Dermis lymphatic vessel endothelial cell (primary cell): Measurements from ENCODE around the gene CFAP52. TPM values are rescaled to one million over a fixed set of nuclear protein-coding genes. Genes with fewer than 3 reads are reported as not detected.

Experiments used
- total RNA-seq: library from RNA; depleted of rRNA; stranded (reverse); fragments of >200 nt; gene quantifications from 2 replicates; pipeline ENCODE4 v1.2.1, GENCODE V29; 2014

CFAP52 gene
- total RNA-seq: not detected in 2 replicates

DNA sequence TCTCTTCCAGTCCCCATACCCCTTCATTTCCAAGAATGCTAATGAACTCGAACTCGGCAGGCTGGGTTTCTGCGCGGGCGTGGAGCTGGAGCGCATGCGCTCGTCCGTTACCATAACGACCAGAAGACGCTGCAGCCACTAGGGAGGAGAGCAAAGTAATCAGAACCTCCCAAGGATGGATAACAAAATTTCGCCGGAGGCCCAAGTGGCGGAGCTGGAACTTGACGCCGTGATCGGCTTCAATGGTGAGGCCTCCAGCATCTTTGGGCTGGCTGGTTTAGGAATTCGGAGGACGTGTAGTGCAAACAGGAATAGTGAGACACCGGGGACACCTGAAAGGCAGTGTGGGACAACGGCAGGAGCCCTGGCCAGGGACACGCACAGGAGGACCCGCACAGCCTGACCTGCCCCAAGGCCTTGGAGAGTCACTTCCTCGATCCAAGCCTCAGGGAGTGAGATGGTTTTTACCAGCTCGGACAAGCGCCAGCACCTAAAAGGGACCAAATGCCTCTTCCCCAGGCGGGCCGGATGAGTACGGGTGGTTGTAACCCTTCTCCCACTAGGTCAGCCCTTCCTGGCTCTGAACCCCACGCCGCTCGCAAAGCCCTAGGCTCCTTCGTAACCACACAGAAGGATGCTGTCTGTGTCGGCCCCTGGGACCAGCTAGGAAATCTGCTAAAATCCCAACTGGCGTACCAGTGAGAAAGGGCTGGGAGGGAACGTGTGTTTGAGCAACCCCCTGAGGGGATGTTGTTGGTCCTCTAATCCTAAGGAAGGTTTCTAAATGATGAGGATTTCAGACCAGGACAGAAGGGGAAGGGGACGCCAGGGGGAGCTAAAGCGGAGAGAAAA is at the start of gene CFAP52:
Gene CFAP52, plus strand, starts transcription at position 122 of the 852 bp plus-strand sequence. Its CDS starts 54 bp downstream, at position 176.

DNA sequence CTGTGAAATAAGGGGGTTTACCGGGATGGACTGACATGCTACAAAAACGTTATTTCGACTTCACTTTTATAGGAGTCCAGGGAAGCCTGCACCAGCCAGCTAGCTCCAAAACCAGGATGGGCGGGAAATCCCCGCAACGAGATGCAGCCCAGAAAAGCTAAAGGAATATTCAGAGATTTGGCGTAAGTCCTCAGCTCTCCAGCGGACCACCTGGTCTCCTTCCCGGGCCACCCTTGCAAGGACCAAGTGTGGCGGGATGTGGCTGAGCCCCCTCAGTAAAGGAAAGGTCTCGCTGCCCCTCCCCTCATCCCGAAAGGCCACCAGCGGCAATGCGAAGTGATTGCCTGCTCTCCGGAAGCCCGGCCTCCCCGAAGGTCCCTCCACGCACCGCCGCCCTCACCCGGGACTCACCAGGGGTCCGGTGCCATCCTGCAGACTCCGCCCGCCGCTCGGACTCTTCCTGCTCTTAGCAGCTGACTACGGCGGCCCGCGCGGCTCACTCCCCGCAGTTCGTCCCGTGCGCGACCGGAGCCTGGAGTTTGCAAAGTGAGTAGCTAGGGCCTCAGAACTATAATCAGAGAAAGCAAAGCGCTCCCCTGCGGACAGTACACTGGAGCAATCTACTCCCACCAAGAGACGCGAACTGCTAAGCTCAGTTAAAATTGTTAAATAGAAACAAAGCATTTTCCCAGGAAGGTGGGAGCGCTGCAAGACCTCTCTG is 901 bp upstream of the CFAP52 start, which contains the start of gene STX8:
Gene STX8, minus strand, starts transcription at position 440 of the 721 bp plus-strand sequence. Its CDS starts 12 bp downstream, at position 428.

DNA sequence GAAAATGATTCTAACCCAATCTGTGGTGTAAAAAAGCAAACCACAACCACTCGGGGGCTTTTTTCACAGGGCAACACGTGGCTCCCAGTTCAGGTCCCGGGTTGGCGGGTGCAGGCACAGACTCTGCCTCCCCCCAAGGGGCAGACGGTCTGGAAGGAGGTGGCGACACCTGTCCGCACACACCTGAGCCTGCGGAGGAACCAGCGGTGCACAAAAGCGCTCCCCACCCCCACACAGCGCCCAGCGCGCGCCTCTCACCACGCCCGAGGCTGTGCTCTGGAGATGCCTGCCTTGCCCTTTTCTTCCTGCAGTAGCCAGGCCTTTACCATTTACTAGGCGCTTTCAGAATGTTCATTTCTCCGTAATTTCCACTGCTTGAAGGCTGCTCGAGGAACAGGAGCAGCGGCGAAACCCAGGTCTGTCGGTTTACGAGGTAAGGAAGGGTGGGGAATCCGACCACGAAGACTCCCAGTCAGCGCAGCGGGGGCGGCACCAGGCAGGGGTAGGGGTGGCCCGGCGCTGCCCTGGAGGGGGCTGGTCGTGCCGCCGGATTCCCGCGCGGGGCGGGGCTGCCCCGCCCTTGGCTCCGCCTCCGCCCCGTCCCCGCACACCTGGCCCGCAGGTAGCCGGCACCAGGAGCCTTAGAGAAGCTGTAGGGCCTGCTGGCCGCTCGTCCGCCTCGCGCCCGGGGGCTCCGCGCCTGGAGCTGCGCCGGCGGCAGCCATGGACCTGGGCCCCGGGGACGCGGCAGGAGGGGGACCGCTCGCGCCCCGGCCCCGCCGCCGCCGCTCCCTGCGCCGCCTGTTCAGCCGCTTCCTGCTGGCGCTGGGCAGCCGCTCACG is 68.7 kb downstream of the CFAP52 start, which contains the start of gene USP43:
Gene USP43, plus strand, starts transcription at position 608 of the 842 bp plus-strand sequence. Its CDS starts 116 bp downstream, at position 724.

Other genes with a start within 250 kb of the CFAP52 start
- 56.9 and 85.6 TPM in 2 replicates for gene STX8, start 822 bp upstream of the CFAP52 start, total RNA-seq
- under 0.01 and 0.09 TPM in 2 replicates for gene USP43, start 68.9 kb downstream of the CFAP52 start, total RNA-seq
- not detected in 2 replicates for gene DHRS7C, start 214.9 kb downstream of the CFAP52 start, total RNA-seq
- gene GSG1L2, start 245.4 kb downstream of the CFAP52 start, total RNA-seq: not detected in 2 replicates
- gene GLP2R, start 249.3 kb downstream of the CFAP52 start, total RNA-seq: 0.11 and 0.17 TPM in 2 replicates